GM18867 (cell line): ENCODE data around the gene ZNF618.

ENCODE experiments used
- ATAC-seq: cut with Tn5 transposase; IDR thresholded peaks from one replicate; pipeline ENCODE4 v1.9.1; 2021; ENCODE audit warnings: mild to moderate bottlenecking, moderate library complexity; ENCODE audit not compliant: unreplicated experiment

The ZNF618 gene

GRCh38 chr9:114016101-114016500 lies 140.0 kb downstream of the ZNF618 start:
- ATAC-seq: no peak

DNA sequence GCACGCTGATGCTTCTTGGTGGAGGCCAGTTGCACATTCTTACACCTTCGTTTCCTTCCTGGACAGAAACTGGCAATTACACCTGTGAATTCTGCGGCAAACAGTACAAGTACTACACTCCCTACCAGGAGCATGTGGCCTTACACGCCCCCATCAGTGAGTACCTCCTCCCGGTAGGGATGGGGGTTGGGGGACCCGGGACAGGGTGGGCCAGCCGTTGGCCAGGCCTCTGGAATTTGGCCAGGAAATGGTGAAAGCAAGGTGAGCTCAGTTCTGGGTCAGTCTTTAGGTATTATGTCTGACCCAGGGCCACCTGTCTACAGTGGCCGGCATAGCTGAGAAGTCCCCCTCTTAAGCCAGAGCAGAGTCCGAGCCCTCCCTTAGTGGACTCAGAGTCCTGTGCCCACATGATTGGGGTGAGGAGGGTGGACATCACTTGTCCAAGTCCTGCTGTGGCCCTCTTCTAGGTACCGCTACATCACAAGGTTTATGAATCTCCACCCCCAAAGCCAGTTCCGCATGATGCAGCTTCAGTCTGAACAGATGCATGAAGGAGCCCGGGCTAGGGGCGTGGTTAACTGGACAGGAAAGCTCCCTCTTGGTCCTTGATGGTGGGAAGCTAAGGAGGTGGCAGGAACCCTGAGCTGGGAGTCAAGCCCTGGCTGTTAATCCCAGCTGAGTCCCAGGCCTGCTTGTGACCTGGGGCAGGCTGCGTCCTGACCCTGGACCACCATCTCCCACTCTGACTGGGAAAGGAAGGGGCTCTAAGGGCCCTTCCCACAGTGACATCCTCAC lies 140.7 kb downstream of the ZNF618 start:
- no peak for ATAC-seq

- no peak for ATAC-seq
These were observed 141.9 kb downstream of the ZNF618 start for GRCh38 chr9:114017741-114018715.

GRCh38 chr9:114021578-114021977 lies 145.5 kb downstream of the ZNF618 start:
- no peak for ATAC-seq

DNA sequence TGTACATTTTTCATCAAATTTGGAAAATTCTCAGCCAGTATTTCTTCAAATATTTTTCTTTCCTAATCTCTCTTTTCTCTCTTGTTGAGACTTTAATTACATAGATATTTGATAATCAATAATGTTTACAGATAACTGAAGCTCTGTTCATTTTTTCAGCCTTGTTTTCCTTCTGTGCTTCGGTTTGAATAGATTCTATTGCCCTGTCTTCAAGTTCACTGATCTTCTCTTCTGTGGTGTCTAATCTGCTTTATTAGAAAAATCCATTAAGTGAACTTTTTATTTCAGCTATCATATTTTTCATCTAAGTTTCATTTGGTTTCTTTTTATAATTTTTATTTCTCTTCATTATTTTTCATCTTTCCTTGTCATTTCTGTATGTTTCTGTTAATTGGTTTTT lies 147.9 kb downstream of the ZNF618 start:
- ATAC-seq: no peak

- ATAC-seq: no peak
These were observed 149.2 kb downstream of the ZNF618 start for GRCh38 chr9:114025196-114025753.

DNA sequence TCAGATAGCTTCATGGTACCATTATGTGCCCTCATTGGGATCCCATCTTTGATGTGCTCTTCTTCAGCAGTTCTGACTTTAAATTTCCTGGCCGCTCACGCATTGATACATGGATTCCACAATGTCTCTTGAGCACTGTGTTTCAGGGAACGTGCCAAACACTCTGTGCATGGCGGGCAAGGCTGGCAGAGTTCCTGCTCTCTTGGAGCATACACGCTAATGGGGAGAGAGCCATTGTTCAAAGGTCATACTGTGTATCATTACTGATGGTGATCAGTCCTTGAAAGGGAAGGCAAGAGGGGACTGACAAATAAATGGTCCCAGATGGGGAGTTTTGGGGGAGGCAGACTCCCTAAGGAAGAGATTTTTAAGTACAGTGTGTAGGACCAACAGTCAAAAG lies 149.7 kb downstream of the ZNF618 start:
- ATAC-seq: no peak

GRCh38 chr9:114026335-114026734 lies 150.2 kb downstream of the ZNF618 start:
- no peak for ATAC-seq

- no peak for ATAC-seq
These were observed 151.2 kb downstream of the ZNF618 start for GRCh38 chr9:114027159-114027862.

- no peak for ATAC-seq
These were observed 151.9 kb downstream of the ZNF618 start for GRCh38 chr9:114027863-114028465.

DNA sequence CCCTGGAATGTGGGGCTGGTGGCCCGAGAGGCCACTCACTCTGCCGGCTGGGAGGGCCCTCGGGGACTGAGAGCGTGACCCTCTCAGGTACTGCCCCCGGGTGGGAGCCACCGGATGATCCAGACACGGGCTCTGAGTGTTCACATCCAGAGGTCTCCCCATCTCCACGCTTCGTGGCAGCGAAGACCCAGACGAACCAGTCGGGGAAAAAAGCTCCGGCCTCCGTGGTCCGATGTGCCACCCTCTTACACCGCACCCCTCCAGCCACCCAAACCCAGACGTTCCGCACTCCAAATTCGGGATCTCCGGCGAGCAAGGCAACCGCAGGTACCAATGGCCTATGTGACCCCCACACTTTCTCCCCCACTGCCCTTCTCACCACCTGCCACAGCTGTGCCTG lies 152.5 kb downstream of the ZNF618 start:
- no peak for ATAC-seq

- ATAC-seq: no peak
These were observed 153.4 kb downstream of the ZNF618 start for GRCh38 chr9:114029311-114030170.

DNA sequence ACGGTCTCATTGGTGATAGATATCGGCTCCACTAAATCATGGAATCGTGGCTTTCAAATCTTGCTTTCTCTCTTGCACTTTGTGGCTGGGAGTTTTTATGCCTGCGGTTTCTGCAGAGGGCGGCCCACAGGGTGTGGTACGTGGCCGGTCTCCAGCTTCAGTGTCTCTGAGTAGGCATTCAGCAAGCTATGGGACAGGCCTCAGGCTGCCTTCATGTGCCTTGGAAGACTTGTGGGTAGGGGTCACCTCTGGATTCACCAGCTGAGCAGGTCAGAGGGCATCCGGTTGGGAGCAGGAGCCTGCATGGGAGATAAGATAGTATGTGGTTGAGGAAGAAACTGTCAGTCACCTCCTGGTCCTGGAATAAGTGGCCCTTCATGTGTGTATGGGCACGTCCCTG lies 154.3 kb downstream of the ZNF618 start:
- no peak for ATAC-seq

DNA sequence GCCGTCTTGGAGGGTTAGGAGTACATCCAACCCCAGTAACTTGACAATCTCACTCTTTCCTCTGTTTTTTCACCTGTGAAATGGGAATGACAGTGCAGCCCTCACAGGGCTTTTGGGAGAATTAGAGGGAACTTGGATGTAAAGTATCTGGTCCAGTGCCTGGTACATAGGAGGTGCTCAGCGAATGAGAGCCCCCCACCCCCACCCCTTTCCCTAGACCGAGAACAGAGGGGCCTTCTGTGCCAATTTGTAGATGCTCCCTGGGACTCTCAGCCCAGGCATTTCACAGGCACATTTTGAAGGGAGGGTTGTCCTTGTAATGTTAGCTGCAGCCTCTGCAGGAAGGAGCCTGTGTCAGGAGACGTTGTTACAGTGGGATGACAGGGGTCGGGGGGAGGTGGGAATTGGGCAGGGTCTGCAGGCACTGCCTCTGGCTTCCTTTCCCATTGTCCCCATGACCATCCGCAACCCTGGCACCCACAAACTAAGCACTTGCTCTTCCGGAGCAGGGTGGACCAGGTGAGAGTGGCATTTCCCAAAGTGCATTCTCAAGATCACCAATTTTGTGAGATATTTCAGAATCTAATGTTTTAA lies 155.0 kb downstream of the ZNF618 start:
- ATAC-seq: no peak

GRCh38 chr9:114031948-114032840 lies 156.1 kb downstream of the ZNF618 start:
- no peak for ATAC-seq

DNA sequence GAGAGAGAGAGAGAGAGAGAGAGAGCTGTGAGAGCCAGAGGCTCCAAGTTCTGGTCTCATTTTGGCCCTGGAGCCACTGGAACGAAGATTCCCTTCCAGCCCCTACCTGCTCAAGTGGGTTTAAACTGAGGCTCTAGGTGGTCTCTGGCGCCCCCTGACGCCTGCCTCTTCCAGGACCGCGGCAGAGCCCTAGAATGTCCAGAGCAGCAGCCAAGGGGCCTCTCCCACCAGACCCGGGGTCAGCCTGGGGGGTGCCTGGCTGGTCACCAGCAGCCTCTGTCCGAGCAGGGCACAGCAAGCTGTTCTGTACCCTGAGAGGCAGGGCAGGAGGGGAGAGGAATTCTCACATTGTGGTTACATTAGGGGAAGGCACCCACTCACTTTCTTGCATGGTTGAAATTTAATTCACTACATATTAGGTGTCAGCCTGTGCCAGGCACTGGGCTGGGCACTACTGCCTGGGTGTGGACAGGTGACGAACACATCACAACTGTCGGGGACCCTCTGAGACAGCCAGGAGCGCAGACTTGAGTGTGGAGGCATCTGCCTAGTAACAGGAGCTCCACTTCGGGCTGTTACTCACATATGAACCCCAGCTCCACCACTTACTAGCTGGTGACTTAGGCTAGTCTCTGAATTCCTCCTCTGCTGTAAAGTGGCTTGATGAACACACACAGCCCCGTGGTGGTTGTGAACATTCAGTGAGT lies 157.4 kb downstream of the ZNF618 start:
- no peak for ATAC-seq

GRCh38 chr9:114034196-114034595 lies 158.1 kb downstream of the ZNF618 start:
- ATAC-seq: no peak

DNA sequence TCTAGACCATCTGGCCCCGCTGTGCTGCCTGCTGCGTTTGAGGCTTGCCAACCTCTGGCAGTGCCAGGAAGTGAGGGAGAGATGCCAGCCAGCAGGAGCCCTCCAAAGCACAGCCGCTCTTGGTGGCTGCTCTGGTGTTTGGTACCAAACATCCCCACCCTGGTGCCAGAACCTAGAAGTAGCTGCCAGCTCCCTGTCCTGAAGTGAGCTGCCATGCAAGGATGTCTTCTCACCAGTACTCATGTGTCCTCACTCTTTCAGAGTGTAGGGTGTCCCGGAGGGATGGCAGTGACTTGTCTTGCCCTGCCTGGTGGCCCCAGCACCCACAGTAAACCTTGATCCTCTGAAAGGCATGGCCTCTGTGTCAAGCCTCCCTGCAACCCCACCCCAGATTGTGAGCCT lies 158.6 kb downstream of the ZNF618 start:
- no peak for ATAC-seq
